ENCODE measurements around the gene TFAP2C. TPM values are rescaled to one million over a fixed set of nuclear protein-coding genes. Genes with fewer than 3 reads are reported as not detected.

TFAP2C gene
- total RNA-seq, 1 donor from 2014 or later, result 0.16 TPM

Other genes with a start within 250 kb of the TFAP2C start
- 6.0 TPM for gene AURKA, start 237.1 kb upstream of the TFAP2C start, total RNA-seq
- gene CSTF1, start 236.7 kb upstream of the TFAP2C start, total RNA-seq, result 16.8 TPM
- gene CASS4, start 217.0 kb upstream of the TFAP2C start, total RNA-seq, result 0.40 TPM
- 78.7 TPM for gene RTF2, start 160.7 kb upstream of the TFAP2C start, total RNA-seq
- not detected for gene FAM209A, start 104.6 kb upstream of the TFAP2C start, total RNA-seq
- 0.35 TPM for gene FAM209B, start 96.1 kb upstream of the TFAP2C start, total RNA-seq

Data from Right ventricle myocardium superior (tissue), 1 donor.